HepG2 (cell line): ENCODE data around the gene CDK9. TPM values are rescaled to one million over a fixed set of nuclear protein-coding genes. Genes with fewer than 3 reads are reported as not detected.
A peak's percentile ranks its signal among the peaks of the same experiment; 100 is the strongest.

Experiments
- ATAC-seq: fragments of 200-7000 bp; cut with Tn5 transposase; 3 replicates; pipeline ENCODE4 v1.9.1; 2020; ENCODE audit warnings: mild to moderate bottlenecking, moderate library complexity
- BruUV-seq: library from RNA; stranded (reverse); fragments of 400-500 nt; replicated peaks from 2 replicates; lab custom pipeline; 2021; lab: Mats Ljungman, UMichigan
- CTCF ChIA-PET: fragments of 300-600 bp; formaldehyde crosslinking; extraction: SDS; loops from one replicate; lab custom pipeline; 2021; ENCODE audit warnings: low total read pairs, inconsistent platforms, low intra/inter-chr PET ratio; lab: Yijun Ruan, JAX
- POLR2A ChIA-PET: fragments of 350-600 bp; sonication (Branson Sonifier 250); formaldehyde crosslinking; loops from one replicate; lab custom pipeline; 2020; ENCODE audit warnings: antibody characterized with exemption, inconsistent platforms; lab: Yijun Ruan, JAX
- DNase-seq: peaks from one replicate; pipeline ENCODE4 v3.0.0-alpha.2; 2015; ENCODE audit warnings: low spot score
- FAIRE-seq: peaks from 3 replicates; lab custom pipeline; 2011; peaks lifted over from hg19 to GRCh38; lab: Jason Lieb, UNC
- H2AFZ ChIP-seq: one replicate; pipeline ENCODE4 v1.6.1; 2011; ENCODE audit warnings: low read length, inconsistent platforms
- H3K27ac ChIP-seq: fragments of 300-600 bp; 3 replicates; pipeline ENCODE4 v1.8.0; 2011; ENCODE audit warnings: mixed run types, mild to moderate bottlenecking, mixed read lengths, low read length, inconsistent platforms; ENCODE audit not compliant: insufficient read depth; ENCODE audit errors: extremely low read length
- H3K27me3 ChIP-seq, 2 experiments: fragments of 200-600 bp in 1 of 2; 2 replicates in 1 of 2; 3 replicates in 1 of 2; pipeline versions ENCODE4 v1.6.0 to v1.8.0; 2011; ENCODE audit warnings: low read length in 2 of 2, mild to moderate bottlenecking in 2 of 2, moderate library complexity in 2 of 2, inconsistent platforms in 1 of 2; ENCODE audit not compliant: insufficient read depth in 2 of 2, control insufficient read depth in 1 of 2
- H3K36me3 ChIP-seq, 2 experiments: fragments of 200-600 bp in 1 of 2; replicated peaks in 1 of 2; 2 replicates in 1 of 2; 3 replicates in 1 of 2; pipeline versions ENCODE4 v1.5.1 to v1.8.0; 2011; ENCODE audit warnings: low read length in 2 of 2, inconsistent platforms in 1 of 2; ENCODE audit not compliant: insufficient read depth in 2 of 2, control insufficient read depth in 1 of 2
- H3K4me1 ChIP-seq: 2 replicates; pipeline ENCODE4 v1.5.1; 2012; ENCODE audit warnings: low read length, inconsistent platforms; ENCODE audit not compliant: insufficient read depth
- H3K4me2 ChIP-seq: 2 replicates; pipeline ENCODE4 v1.6.0; 2011; ENCODE audit warnings: low read depth, low read length, inconsistent platforms
- H3K4me3 ChIP-seq, 3 experiments: fragments of 200-600 bp in 1 of 3; sonication (generic), shearing (Covaris generic) in 1 of 3; replicated peaks in 1 of 3; 2 replicates each; pipeline ENCODE4 v1.5.1; 2011 to 2016; ENCODE audit warnings: low read length in 3 of 3, inconsistent platforms in 2 of 3, low read depth in 2 of 3, mild to moderate bottlenecking in 2 of 3, control low read depth in 1 of 3, mixed read lengths in 1 of 3; ENCODE audit not compliant: insufficient read depth in 1 of 3
- H3K79me2 ChIP-seq: one replicate; pipeline ENCODE4 v1.6.1; 2011; ENCODE audit warnings: low read length, inconsistent platforms; ENCODE audit not compliant: insufficient read depth
- H3K9ac ChIP-seq: 2 replicates; pipeline ENCODE4 v1.6.0; 2011; ENCODE audit warnings: mild to moderate bottlenecking, low read depth, low read length, inconsistent platforms; ENCODE audit not compliant: insufficient read depth
- H3K9me3 ChIP-seq: 2 replicates; pipeline ENCODE4 v1.5.1; 2012; ENCODE audit warnings: mild to moderate bottlenecking, low read length
- H4K20me1 ChIP-seq: 2 replicates; pipeline ENCODE4 v1.6.0; 2011; ENCODE audit warnings: inconsistent platforms, mild to moderate bottlenecking, low read length, moderate library complexity; ENCODE audit not compliant: insufficient read depth
- PAF1 ChIP-seq: IDR thresholded peaks from 2 replicates; pipeline ENCODE4 v1.6.1; 2016; ENCODE audit warnings: missing genetic modification reagents, missing compliant biosample characterization
- WGBS: methylation state at CpG from one replicate; pipeline ENCODE4 v1.1.6; 2017; ENCODE audit warnings: low lambda C conversion rate; 5-methylcytosine and 5-hydroxymethylcytosine counted together
- in situ Hi-C: cut with HindIII; loops from 2 replicates; pipeline ENCODE4 v1.10.0; 2017; ENCODE audit warnings: low pct_unique_long_range_greater_than_20kb; ENCODE audit not compliant: extremely low pct_ligation_motif_present
- intact Hi-C: fragments of 100-400 bp; cut with micrococcal nuclease; formaldehyde crosslinking; loops from one replicate; pipeline ENCODE4 v1.10.0; 2022; ENCODE audit not compliant: unreplicated experiment
- polyA plus RNA-seq, 8 experiments: library from polyadenylated mRNA; depleted of rRNA in 3 of 8; stranded (reverse) in 7 of 8; unstranded in 1 of 8; fragments of >200 nt; fragmentation: Illumina TruSeq in 4 of 8; extraction: Trizol in 4 of 8; gene quantifications; 2 replicates each; pipeline versions ENCODE4 v1.2.1 to v1.2.3, GENCODE V29; 2011 to 2016; ENCODE audit warnings: low read depth in 4 of 8, missing spikeins in 1 of 8, mixed read lengths in 1 of 8; ENCODE audit not compliant: insufficient read depth in 1 of 8
- total RNA-seq, 5 experiments: library from RNA; depleted of rRNA; stranded (reverse); fragments of >200 nt; fragmentation: Illumina TruSeq; extraction: Trizol; gene quantifications; 2 replicates each; pipeline ENCODE4 v1.2.3, GENCODE V29; 2016; ENCODE audit warnings: low read depth in 1 of 5
- TF ChIP-seq, protein P1 (sequence below): sonication (generic); formaldehyde crosslinking; IDR thresholded peaks from 2 replicates; pipeline ENCODE4 v1.4.0; 2020; ENCODE audit warnings: missing genetic modification reagents
- TF ChIP-seq, protein P2 (sequence below): sonication (generic); formaldehyde crosslinking; IDR thresholded peaks from 2 replicates; pipeline ENCODE4 v1.5.0; 2020; ENCODE audit warnings: mild to moderate bottlenecking, missing genetic modification reagents, moderate library complexity

The CDK9 gene
- total and polyA plus RNA-seq, 2 of the 13 experiments (the other 11 are each of a cell fraction or from before 2014, with no cell fraction given), result 16.8 to 21.5 TPM

DNA sequence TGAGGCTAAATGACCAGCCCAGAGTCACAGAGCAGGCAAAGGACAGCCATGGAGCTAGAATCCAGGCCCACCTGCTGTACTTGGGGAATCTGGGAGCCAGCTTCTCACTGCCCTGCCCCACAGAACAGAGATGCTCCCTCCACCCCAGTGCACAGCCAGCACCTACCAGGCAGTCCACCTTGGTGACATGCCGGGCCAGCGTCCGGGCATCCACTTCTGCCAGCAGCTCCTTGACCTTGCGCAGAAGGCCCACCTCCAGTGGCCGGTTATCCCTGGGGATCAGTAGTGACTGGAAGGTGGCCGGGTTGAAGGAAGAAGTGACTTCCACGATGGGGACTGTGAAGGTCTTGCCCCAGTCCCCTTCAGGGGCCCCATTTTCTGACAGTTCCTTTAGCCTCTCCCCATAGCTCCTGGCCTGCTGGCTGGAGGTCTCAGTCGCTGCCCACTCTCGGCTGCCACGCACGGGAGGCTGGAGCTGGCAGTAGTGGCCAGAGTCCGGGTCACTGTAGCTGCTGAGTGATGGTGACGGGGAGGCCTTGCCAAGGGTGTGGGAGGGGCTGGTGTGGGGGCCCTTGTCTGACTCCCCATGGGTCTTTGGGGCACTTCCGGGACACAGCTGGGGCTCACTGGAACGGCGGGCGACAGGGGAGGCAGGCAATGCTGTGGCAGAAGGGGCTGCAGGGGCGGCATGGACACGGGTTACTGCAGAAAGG, 41.3 kb upstream of the CDK9 start (continued):
- TF ChIP-seq, protein P1, sequence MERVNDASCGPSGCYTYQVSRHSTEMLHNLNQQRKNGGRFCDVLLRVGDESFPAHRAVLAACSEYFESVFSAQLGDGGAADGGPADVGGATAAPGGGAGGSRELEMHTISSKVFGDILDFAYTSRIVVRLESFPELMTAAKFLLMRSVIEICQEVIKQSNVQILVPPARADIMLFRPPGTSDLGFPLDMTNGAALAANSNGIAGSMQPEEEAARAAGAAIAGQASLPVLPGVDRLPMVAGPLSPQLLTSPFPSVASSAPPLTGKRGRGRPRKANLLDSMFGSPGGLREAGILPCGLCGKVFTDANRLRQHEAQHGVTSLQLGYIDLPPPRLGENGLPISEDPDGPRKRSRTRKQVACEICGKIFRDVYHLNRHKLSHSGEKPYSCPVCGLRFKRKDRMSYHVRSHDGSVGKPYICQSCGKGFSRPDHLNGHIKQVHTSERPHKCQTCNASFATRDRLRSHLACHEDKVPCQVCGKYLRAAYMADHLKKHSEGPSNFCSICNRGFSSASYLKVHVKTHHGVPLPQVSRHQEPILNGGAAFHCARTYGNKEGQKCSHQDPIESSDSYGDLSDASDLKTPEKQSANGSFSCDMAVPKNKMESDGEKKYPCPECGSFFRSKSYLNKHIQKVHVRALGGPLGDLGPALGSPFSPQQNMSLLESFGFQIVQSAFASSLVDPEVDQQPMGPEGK (CRISPR knock-in tag), result no peak

DNA sequence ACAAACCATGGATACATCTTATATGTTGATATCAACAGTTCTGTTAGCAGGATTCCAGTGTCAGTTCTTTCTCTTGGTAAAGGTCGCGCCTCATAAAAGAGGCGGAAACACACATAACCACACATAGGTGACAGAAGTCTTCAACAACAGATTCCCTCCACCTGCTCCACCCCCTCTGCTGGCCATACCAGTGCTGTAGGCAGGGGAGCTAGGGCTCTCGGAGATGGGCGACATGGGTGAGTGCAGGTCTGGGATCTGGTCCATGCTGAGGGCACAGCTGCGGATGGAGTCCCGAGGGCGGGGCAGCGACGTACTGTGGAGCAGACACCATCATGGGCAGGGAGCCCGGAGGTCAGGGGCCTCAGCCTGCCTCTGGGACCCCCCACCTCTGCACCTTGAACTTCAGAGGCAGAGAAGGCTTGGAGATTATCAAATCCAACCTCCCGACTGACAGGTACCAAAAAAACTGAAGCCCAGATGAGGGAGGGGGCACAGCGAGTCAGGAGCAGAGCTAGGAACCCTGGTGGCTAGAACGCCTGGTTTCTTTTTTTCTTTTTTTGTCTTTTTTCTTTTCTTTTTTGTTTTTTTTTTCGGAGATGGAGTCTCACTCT, 38.8 kb upstream of the CDK9 start:
- no TSS peak for BruUV-seq
- H2AFZ ChIP-seq, result no peak overlapping the region
- no peaks in the 10 kb centered on the region for H3K36me3 ChIP-seq
- ChIA-PET CTCF (interaction anchor here (1.4 kb wide), 1 partner anchor 157 kb away, joined by 3 read pairs; no protein-coding TSS in a partner anchor), POLR2A (interaction anchor here (1.8 kb wide), 1 partner anchor 24 kb away, joined by 3 read pairs; no protein-coding TSS in a partner anchor)
- no peak overlapping the region for H3K4me3 ChIP-seq
- H3K9ac ChIP-seq, result no peak overlapping the region
- no peaks in the 10 kb centered on the region for H3K9me3 ChIP-seq
- H3K27me3 ChIP-seq, result peaks cover 4 to 50% of the 10 kb centered on the region in 2 experiments; a peak in 3 of 5 replicates
- H3K4me2 ChIP-seq, result no peak overlapping the region
- H3K4me1 ChIP-seq, result no peaks in the 10 kb centered on the region
- TF ChIP-seq, protein P2, sequence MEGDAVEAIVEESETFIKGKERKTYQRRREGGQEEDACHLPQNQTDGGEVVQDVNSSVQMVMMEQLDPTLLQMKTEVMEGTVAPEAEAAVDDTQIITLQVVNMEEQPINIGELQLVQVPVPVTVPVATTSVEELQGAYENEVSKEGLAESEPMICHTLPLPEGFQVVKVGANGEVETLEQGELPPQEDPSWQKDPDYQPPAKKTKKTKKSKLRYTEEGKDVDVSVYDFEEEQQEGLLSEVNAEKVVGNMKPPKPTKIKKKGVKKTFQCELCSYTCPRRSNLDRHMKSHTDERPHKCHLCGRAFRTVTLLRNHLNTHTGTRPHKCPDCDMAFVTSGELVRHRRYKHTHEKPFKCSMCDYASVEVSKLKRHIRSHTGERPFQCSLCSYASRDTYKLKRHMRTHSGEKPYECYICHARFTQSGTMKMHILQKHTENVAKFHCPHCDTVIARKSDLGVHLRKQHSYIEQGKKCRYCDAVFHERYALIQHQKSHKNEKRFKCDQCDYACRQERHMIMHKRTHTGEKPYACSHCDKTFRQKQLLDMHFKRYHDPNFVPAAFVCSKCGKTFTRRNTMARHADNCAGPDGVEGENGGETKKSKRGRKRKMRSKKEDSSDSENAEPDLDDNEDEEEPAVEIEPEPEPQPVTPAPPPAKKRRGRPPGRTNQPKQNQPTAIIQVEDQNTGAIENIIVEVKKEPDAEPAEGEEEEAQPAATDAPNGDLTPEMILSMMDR (CRISPR knock-in tag), result peak; percentile 18; the same call in 1 of the 2 replicates
- no peak for TF ChIP-seq PAF1 (CRISPR knock-in tag)
- FAIRE-seq (no peak), ATAC-seq (peak; percentile 64; the same call in 2 of the 3 replicates), DNase-seq (no peak)
- intact Hi-C loops (no loop called here), in situ Hi-C loops (no loop called here)
- 36% methylated on average over 7 of the region's 15 CpGs for WGBS
- no peaks in the 10 kb centered on the region for H3K79me2 ChIP-seq
- H4K20me1 ChIP-seq, result no peaks in the 10 kb centered on the region
- no peak overlapping the region for H3K27ac ChIP-seq
